NCI-H2196 treated with DMSO at 0.1 percent for 48 hours (cell line): ENCODE measurements around the gene TTYH1.

Source experiments
- DNase-seq: peaks from one replicate; lab custom pipeline; 2025; ENCODE audit not compliant: unreplicated experiment; lab: John Stamatoyannopoulos, UW

TTYH1 gene

GRCh38 chr19:54391589-54392061, 23.6 kb upstream of the TTYH1 start:
- DNase-seq = no peak

DNA sequence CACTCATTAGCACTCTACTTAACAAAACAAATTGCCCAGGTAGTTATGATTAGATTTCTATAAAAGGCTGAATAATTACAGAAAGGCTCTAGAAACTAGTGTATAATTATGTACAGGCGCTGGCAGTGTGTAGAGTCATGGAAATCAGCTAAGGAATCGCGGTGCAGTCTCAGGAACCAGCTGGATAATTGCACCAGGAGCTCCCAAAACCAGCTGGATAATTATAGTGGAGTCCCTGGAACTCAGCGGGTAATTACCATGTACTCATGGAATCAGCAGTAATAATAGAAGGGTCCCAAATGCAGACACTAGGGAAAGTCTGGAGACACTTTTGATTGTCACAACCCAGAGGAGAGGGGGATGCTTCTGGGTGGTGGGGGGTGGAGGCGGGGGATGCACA, 23.2 kb upstream of the TTYH1 start:
- no peak for DNase-seq

- DNase-seq = no peak
Observed at GRCh38 chr19:54393381-54393780, 21.9 kb upstream of the TTYH1 start.

GRCh38 chr19:54395685-54396084, 19.6 kb upstream of the TTYH1 start:
- no peak for DNase-seq

- no peak for DNase-seq
Observed at GRCh38 chr19:54399189-54399588, 16.1 kb upstream of the TTYH1 start.

DNA sequence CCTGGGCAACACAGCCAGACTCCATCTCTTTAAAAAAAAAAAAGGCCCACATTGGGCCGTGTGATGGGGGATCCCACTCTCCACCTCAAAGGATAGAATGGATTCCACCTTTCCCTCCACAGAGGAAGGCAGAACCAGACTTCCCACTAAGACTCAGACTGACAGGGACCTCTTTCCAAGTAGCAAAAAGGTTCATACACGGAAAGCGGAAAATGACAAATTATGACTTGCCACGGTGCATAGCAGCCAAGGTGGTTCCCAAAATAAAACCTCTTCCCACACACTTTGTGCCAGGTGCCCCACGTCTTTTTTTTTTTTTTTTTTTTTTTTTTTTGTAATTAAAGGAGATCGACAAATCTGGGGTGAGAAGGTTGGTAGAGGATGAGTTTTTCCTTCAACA, 14.4 kb upstream of the TTYH1 start:
- DNase-seq = no peak

GRCh38 chr19:54403054-54403453, 12.2 kb upstream of the TTYH1 start:
- no peak for DNase-seq

DNA sequence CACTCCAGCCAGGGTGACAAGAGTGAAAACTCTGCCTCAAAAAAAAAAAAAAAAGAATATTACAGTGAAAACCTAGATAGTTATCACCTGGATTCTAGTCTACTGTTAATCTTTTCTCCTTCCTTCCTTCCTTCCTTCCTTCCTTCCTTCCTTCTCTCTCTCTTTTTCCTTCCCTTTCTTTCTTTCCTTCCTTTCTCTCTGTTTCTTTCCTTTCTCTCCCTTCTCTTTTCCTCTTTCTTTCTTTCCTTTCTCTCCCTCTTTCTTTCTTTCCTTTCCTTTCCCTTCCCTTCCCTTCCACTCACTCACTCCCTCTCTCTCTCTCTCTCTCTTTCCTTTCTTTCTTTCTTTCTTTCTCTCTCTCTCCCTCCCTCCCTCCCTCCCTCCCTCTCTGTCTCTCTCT, 9.6 kb upstream of the TTYH1 start:
- no peak for DNase-seq

DNA sequence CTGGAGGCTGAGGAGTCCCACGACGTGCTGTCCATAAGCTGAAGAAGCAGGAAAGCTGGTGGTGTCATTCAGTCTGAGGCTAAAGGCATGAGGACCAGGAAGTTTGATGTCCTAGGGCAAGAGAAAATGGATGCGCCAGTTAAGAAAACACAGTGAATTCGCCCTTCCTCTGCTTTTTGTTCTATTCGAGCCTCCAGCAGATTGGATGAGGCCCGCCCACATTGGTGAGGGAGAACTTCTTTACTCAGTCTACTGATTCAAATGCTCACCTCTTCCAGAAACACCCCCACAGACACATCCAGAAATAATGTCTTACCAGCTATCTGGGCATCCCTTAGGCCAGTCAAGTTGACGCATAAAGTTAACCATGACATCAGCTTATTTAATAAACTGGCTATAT, 7.5 kb upstream of the TTYH1 start:
- DNase-seq = no peak

DNA sequence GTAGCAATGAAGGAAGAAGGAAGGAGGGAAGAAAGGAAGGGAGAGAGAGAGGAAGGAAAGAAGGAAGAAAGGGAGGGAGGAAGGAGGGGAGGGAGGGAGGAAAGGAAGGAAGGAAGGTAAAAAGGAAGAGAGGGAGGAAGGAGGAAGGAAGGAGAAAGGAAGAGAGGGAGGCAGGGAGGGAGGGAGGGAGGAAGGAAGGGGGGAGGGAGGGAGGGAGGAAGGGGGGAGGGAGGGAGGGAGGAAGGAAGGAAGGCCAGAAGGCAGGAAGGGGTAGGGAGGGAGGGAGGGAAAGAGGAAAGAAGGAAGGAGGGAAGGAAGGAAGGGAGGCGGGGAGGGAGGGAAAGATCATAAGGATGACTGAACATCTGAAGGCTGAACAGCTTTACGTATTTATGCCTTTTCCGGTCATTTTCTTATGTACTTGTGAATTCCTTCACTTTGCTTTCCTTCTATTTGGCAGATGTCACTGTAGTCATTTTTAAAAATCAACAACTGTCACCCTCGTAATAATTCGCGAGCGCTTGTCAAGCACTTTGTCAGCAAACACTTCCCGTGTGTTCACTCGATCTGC, 6.7 kb upstream of the TTYH1 start:
- DNase-seq = no peak

DNA sequence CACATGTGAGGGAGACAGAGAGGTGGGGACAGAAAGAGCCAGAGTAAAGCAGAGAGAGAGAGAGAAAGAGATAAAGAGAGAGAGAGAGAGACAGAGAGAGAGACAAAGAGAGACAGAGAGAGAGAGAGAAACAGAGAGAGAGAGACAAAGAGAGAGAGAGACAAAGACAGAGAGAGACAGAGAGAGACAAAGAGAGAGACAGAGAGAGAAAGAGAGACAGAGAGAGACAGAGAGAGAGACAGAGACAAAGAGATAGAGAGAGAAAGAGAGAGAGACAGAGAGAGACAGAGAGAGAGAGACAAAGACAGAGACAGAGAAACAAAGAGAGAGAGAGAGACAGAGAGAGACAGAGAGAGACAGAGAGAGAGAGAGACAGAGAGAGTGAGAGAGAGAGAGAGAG, 4.2 kb upstream of the TTYH1 start:
- no peak for DNase-seq

GRCh38 chr19:54412877-54413276, 2.4 kb upstream of the TTYH1 start:
- DNase-seq = no peak

DNA sequence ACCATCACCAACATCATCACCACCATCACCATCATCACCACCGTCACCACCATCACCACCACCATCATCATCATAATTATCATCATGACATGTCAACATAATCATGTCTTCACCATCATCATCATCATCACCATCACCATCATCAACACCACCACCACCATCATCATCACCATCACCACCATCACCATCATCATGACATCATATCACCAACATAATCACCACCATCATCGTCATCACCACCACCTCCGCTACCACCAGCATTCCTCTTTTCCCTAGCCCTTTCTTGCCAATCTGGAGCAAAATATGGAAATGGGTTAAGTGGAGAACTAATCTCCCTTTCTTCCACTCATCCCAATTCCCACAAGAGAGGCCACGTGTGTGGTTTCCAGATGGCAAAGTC, 1.1 kb upstream of the TTYH1 start:
- no peak for DNase-seq

DNA sequence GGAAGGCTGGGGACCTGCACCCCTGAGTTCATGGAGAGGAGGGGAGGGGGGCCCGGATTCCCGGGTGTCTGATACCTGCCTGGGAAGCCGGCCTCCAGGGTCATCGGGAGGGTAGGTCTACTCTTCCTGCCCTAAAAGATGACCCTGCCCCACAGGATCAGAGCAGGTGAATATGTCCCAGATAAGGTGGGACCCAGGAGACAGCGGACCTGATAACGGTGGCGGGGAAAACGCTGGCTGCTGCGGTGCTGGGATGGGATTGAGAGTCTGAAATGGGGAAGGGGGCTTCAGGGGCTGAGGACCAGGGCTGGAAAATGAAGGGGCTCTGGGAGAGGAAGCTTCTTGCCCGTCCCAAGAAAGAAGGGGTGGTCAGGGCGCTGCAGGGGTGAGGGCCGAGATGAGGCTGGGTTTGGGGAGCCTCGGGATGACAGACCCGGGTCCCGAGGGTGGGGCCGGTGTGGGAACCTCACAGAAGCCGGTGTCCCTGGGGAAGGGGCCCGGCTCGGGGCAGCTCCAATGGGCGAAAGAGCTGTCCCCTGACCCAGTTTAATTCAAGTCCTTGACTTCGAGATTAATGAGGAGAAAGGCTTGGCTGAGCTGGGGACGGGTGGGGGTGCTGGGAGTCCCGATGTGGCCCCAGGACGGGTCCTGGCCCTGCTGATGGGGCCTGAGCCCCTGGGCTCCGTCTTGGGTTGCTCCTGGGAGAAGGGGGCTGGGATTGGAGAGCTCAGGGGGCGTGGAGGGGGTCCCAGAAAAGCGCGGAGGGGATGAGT, 823 bp downstream of the TTYH1 start:
- DNase-seq = no peak

DNA sequence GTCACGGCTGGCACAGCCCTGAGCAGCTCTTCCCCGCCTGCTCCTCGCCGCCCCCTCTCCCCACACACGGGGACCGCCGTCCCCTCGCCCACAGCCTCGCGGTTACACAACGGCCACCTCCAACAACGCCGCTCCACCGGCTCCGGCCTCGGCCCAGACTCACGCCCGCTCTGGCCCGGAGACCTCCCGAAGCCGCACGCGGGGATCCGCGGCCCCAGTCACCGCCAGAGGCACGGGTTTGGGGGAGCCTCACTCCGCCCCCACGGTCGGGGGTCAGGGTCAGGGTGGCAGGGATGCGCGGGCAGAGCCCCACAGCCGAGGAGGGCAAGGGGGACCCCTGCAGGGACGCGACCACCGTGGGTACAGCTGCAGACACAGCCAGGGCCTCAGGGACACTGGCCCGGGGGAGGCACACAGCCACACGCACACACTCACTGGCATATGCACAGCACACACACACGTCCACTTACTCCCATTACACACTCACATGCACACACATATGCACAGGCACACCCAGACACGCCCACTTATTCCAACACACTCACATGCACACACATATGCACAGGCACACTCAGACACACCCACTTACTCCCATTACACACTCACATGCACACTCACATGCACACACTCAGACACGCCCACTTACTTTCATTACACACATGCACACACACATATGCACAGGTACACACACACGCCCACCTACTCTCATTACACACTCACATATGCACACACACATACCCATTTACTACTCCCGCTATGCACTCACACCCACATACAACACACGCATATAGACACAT, 1.6 kb downstream of the TTYH1 start:
- DNase-seq = no peak

GRCh38 chr19:54418030-54418929, 3.0 kb downstream of the TTYH1 start:
- DNase-seq = no peak

- DNase-seq = no peak
Observed at GRCh38 chr19:54418930-54419800, 3.9 kb downstream of the TTYH1 start.

- DNase-seq = no peak
Observed at GRCh38 chr19:54420068-54420382, 4.8 kb downstream of the TTYH1 start.

DNA sequence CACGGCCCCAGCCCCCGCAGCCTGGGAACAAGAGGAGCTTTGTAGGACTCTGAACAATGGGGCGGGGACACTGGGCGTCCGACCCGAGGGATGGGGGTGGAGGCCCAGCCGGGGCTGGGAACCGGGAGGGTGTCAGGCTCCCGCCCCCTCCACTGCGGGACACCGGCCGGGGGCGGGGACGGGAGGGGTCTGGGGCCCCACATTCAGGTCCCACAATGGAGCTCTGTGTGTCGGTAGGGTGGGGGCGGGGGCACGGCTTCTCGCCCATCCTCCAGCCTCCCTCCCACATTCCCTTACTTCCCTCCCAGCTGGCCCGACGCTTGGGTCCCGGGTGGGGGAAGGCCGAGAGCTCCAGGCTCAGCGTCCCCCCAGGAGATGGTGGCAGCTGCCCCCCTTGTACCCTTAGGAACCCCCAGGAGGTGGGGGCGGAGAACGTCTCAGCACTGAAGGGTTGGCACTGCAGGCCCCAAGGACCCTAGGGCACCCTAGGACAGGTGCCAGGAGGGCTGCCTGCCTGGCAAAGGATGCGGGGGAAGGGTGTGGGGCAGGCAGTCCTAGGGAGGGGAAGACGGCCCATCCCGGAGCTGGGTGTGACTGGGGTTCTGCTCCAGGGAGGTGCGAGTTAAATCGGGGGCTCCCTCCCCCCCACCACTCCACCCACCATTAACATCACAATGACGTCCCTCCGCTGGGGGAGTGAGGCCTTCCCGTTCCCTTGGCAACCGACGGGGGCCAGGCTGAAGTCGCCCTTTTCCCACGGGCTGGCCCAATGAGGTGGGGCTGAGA, 5.3 kb downstream of the TTYH1 start:
- DNase-seq = no peak

DNA sequence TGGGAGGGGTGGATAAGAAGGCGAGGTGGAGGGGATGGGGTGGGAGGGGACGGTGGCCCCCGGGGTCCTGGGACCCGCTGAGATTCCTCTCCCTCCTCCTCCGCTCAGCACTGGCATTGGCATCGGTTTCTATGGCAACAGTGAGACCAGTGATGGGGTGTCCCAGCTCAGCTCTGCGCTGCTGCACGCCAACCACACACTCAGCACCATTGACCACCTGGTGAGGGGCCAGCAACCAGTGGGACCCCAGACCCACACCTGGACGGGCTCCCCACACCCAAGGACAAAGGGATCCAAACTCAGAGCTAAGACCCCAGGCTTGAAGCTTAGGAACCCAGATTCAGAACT, 5.9 kb downstream of the TTYH1 start:
- no peak for DNase-seq
